HG03378 (cell line): ENCODE results near the gene SWI5.

ENCODE experiments used
- ATAC-seq: cut with Tn5 transposase; IDR thresholded peaks from one replicate; pipeline ENCODE4 v1.9.1; 2021; ENCODE audit warnings: mild to moderate bottlenecking, moderate library complexity; ENCODE audit not compliant: unreplicated experiment

Gene SWI5

DNA sequence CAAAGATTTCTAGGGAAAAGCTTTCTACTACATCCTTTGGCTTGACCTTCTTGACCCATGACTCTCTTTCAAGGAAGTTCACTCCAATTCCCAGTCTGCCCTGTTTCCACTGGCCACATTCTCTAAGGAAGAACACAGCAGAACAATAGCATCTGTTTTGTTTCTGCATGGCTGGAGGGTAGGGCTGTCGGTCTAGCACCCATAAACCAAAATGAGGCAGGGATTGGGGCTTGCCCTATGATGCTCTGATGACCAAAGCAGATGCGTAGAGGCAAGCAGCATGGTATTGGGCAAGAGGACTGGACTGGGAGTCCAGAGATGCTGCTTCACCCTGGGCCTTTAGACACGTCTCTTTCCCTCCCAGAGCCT lies 24.4 kb upstream of the SWI5 start:
- ATAC-seq: no peak

DNA sequence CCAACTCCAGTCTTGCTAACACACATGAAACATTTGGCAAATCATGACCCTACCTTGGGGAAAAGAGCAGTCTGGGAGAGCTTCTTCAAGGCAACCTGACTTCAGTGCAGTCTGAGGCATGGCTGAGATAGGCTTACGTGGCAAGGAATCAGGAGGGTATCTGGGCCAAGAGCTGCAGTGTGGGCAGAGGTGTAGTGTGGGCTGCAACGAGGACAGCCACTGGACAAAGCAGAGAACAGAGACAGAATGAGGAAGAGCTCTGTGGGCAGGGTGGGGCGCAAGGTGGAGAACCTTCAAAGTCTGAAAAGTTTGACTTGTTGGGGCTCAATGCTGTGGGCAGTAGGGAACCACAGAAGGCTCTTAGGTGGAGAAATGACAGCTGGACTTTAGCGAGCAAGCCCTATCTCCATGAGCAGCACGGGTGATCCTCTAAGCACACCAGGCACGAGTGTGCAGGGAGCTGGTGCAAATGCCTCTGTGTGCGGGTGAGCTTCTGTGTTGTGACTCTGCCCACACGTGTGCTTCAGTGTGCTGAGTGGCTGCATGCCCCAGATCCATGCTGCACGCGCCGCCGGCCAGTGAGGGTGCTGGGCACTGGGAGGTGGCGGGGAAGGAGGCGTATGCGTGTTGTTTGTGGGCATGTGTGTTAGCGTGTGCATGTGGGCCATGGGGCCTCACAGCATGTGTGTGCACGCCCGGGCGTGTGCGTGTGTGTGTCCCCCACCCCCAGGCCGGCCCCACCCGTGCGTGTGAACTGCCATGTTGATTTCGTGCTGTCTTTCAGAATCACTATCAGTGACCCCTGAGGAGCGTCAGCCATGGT lies 23.5 kb upstream of the SWI5 start:
- ATAC-seq: no peak

GRCh38 chr9:128253140-128253990 lies 22.7 kb upstream of the SWI5 start:
- ATAC-seq: no peak

DNA sequence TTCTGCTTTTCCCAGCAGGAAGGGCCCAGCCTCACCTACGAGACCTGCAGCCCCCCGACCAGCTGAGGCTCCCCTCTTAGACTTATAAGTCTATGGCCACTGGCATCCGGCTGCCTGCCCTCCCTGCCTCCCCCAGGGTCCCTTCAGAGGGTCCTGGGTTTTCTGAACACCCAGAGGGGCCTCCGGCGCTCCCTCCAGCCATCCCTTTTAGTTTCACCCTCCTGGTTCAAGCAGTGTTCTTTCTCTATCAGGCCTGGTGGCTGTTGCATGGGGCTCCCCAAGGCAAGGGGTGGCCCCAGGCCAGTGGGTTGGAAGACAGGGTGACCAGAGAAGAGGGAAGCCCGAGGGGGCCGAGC lies 22.1 kb upstream of the SWI5 start:
- ATAC-seq: no peak

DNA sequence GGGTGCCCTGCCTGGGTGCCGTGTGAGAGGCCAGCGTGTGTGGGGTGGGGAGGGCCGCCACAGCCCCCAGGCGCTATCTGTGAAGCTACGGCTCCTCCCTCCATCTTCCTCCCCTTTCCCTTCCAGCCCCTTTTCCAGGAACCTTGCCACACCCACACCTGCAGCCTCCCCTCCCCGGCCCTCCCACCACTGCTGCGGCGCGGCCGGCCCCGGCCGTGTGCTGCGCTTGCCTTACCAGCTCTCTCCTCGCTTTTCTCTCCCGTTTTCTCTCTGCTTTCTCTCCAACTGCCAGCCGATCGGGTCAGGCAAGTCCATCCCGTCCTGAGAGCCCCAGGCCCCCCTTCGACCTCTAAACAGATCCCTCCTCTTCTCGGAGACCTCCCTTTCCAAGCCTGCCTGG lies 21.7 kb upstream of the SWI5 start:
- no peak for ATAC-seq

DNA sequence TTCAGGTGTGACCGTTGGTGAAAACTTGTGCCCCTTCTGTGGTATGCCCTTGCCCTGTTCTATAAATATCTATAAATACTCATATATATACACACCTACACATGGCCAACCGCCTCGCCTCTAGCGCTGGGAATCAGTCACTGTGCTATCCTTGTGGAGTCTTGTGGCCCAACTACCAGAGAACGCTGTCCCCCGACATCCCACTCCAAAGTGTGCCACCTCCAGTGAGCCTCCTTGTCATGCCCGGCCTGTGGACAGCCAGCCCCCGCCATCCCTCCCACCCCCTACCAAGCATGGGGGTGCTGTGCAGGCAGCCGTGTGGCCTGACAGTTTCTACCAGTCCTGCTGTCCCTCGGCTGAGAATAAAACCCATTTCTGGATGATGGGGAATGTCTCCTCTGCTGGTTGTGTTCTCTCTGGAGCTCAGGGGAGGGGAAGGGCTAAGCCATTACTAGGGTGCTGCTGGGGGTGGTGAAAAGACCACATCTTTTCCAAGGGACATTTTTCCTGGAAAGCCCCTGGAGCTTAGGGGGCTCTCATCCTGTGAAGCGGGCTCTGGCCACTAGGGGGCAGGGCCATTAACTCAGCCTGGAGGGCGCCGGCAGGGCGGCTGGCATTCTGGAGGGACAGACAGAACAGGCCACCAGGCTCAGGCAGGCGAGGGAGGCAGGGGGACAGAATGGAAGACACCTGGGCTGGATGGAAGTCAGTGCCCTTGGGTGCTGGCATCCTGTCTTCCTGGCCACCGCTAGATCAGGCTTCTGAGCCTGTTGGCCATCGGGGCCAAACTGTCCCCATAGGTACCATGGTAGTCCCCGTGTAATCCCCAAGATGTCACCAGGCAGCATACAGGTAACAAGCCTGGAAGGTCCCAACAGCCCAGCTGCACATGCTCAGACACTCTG lies 21.0 kb upstream of the SWI5 start:
- no peak for ATAC-seq

DNA sequence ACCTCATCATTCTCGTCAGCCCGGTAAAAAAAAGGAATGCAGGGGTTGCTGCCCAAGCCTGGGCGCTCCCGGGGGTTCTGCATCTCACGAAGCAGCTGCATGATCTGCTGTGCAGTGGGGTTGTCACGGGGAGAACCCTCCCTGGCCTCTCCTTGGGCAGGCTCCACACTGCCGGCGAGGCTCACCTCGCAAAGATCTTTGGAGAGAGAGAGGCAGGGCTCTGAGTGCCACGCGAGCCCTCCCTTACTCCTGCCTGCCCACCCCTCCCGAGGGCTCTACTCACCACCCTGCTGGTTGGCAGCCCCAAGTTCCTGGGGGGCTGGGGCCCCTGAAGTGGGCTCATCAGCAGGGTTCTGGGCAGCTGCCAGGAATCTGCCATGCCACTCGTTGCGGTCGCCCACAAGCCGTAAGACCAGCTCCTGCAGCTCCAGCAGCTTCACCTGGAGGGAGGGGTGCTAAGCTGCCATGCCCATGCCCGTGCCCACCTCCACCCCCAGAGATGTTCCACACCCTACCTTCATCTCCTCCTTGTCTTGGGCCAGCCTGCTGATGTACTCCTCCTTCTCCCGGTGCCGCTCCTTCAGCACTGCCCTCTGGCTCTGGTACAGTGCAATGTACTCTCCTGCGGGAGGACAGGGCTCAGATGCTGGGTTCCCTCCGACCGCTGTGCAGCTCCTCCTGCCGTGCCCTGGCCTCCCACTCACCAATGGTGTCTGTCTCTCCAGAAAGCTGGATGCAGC lies 18.8 kb upstream of the SWI5 start:
- no peak for ATAC-seq

GRCh38 chr9:128257907-128258306 lies 18.2 kb upstream of the SWI5 start:
- no peak for ATAC-seq

GRCh38 chr9:128258326-128258725 lies 17.8 kb upstream of the SWI5 start:
- ATAC-seq: no peak

- no peak for ATAC-seq
These were observed 16.9 kb upstream of the SWI5 start for GRCh38 chr9:128259156-128259555.

DNA sequence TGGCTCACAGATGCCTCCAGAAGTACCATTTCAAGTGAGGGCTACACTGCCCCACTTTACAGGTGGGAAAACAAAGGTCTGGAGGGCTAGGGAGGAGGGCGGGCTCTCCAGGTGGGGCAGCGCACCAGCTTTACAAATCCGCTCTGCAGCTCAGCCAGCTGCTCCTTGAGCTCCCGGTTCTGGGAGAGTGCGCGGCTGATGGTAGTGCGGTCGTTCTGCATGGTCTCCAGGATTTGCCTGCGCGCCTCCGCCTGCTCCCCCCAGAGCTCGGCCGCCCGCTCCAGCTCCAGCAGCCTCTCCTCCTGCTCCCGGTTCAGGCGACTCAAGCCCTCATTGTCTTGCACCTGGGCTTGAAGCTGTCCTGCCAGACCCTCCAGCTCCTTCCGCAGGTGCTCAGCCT lies 15.7 kb upstream of the SWI5 start:
- ATAC-seq: no peak

DNA sequence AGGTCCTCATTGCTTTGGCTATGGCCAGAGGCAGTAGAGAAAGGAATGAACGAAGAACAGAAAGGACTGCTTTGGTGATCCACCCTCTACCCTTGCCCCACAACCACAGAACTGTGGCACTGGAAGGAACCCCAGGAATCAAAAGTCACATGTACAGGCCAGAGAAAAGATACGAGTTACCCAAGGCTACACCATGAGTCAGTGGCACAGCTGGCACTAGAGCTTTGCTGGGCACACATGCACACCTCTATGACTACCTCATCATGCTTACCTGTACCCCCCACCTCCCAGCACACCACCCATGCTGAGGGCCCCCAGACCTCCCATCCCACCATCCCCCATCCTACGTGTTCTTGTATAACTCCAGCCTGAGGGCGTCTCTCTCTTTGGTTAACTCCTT lies 13.4 kb upstream of the SWI5 start:
- no peak for ATAC-seq

- ATAC-seq: no peak
These were observed 10.7 kb upstream of the SWI5 start for GRCh38 chr9:128265348-128265847.

GRCh38 chr9:128266868-128267590 lies 9.0 kb upstream of the SWI5 start:
- ATAC-seq: no peak

DNA sequence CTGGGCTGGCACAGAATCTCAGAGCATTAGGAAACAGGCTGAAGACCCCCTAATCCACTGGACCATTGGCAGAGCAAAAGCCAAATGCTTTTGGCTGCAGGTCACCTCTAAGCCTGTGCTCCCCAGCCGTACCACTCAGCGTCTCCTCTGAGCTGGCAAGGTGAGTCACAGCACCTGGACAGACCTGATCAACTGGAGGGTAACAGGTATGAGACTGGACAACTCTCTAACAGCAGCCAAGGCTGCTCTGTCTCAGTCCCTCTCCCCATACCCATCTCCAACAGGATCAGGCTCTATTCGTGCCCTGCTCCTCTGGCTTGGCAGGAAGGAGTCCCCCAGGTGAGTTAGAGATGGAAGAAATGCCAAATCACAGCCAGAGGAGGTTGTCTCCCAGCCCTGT lies 5.0 kb upstream of the SWI5 start:
- ATAC-seq: no peak

DNA sequence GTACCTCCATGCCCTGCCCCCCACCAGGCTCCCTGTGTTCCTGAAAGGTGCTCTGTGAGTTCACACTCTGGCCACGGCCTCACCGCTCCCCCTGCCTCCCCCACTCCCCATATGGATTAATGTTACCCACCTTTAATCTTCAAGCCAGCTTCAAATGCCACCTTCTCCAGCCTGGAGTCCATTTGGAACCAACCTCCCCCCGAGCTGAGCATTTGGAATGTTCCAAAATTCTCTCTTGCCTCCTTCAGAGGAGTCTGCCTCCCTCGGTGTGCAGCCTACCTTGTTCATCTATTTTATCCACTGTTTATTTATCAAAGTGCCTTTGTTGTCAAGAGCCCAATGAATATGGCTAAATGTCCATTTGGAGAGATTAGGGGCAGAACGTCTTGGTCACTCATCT lies 4.6 kb upstream of the SWI5 start:
- ATAC-seq: no peak

DNA sequence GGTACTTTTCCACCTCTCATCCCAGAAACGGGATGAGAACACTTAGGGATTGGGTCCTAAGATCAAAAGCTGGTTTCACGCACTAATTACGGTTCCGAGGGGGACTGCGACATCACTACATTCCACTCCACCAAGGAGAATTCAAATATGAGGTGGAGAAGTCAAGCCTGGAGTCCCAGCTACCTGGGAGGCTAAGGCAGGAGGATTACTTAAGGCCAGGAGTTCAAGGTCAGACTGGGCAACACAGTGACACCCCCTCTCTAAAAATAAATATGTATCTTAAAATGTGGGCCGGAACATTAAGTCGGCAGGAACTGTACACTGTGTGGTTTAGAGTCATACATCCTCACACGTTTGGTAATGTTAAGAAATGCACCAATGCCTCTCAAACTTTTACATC lies 1.8 kb upstream of the SWI5 start:
- no peak for ATAC-seq

- peak; percentile 35 for ATAC-seq
These were observed 673 bp upstream of the SWI5 start, which contains the start of gene GOLGA2 for GRCh38 chr9:128275198-128276007. Gene GOLGA2 (minus strand): TSS chr9:128276007. CDS start chr9:128275976, 31 bp downstream.
